B cell (primary cell): Measurements from ENCODE around the gene POLN.

Experiments used
- CTCF ChIP-seq: fragments of 200-600 bp; IDR thresholded peaks from one replicate; pipeline ENCODE4 v1.8.0; 2022; ENCODE audit warnings: antibody characterized with exemption, mild to moderate bottlenecking
- EZH2 ChIP-seq: IDR thresholded peaks from 2 replicates; pipeline ENCODE4 v1.6.1; 2012; ENCODE audit warnings: borderline replicate concordance, low read depth, mild to moderate bottlenecking, moderate library complexity, low read length; ENCODE audit not compliant: insufficient read depth, poor library complexity, severe bottlenecking

GRCh38 chr4:2125023-2125422 is 116.9 kb downstream of the POLN start:
- TF ChIP-seq CTCF (no peak), EZH2 (no peak)
